Measurements from ENCODE around the gene DNAJB13.

DNAJB13 gene

GRCh38 chr11:73951797-73952196 is 971 bp downstream of the DNAJB13 start:
- no peak for DNase-seq (ENCODE audit: low read depth)

GRCh38 chr11:73956876-73957653 is 6.2 kb downstream of the DNAJB13 start:
- DNase-seq (ENCODE audit: low read depth) = no peak

GRCh38 chr11:73957654-73958361 is 7.0 kb downstream of the DNAJB13 start:
- DNase-seq (ENCODE audit: low read depth) = no peak

- DNase-seq (ENCODE audit: low read depth) = no peak
These were observed 7.8 kb downstream of the DNAJB13 start for GRCh38 chr11:73958521-73959141.

GRCh38 chr11:73961321-73961720 is 10.5 kb downstream of the DNAJB13 start:
- no peak for DNase-seq (ENCODE audit: low read depth)

- DNase-seq (ENCODE audit: low read depth) = no peak
These were observed 11.4 kb downstream of the DNAJB13 start for GRCh38 chr11:73962101-73962705.

- DNase-seq (ENCODE audit: low read depth) = no peak
These were observed 13.0 kb downstream of the DNAJB13 start for GRCh38 chr11:73963861-73964260.

- DNase-seq (ENCODE audit: low read depth) = no peak
These were observed 14.4 kb downstream of the DNAJB13 start for GRCh38 chr11:73965076-73965763.

- DNase-seq (ENCODE audit: low read depth) = no peak
These were observed 14.9 kb downstream of the DNAJB13 start for GRCh38 chr11:73965764-73966121.

- DNase-seq (ENCODE audit: low read depth) = no peak
These were observed 17.6 kb downstream of the DNAJB13 start for GRCh38 chr11:73968356-73968966.

- DNase-seq (ENCODE audit: low read depth) = no peak
These were observed 18.3 kb downstream of the DNAJB13 start for GRCh38 chr11:73969091-73969490.

- no peak for DNase-seq (ENCODE audit: low read depth)
These were observed 19.4 kb downstream of the DNAJB13 start for GRCh38 chr11:73969991-73970800.

GRCh38 chr11:73971175-73971719 is 20.4 kb downstream of the DNAJB13 start:
- no peak for DNase-seq (ENCODE audit: low read depth)

GRCh38 chr11:73972187-73972586 is 21.4 kb downstream of the DNAJB13 start:
- no peak for DNase-seq (ENCODE audit: low read depth)

GRCh38 chr11:73972620-73973449 is 22.0 kb downstream of the DNAJB13 start:
- DNase-seq (ENCODE audit: low read depth) = no peak

GRCh38 chr11:73974604-73975478 is 24.0 kb downstream of the DNAJB13 start:
- DNase-seq (ENCODE audit: low read depth) = no peak

GRCh38 chr11:73975479-73975757 is 24.6 kb downstream of the DNAJB13 start:
- DNase-seq (ENCODE audit: low read depth) = no peak

GRCh38 chr11:73976451-73977151 is 25.8 kb downstream of the DNAJB13 start:
- DNase-seq (ENCODE audit: low read depth) = no peak
